Endodermal cell (in vitro differentiated cells): ENCODE data around the gene RBBP7. TPM values are rescaled to one million over a fixed set of nuclear protein-coding genes. Genes with fewer than 3 reads are reported as not detected.

Source experiments
- DNase-seq: peaks from one replicate; pipeline ENCODE4 v3.0.0-alpha.2; 2017
- H3K27ac ChIP-seq: 2 replicates; pipeline ENCODE4 v1.5.1; 2013; ENCODE audit warnings: mild to moderate bottlenecking, low read depth, low read length, moderate library complexity
- H3K27me3 ChIP-seq: 2 replicates; pipeline ENCODE4 v1.6.1; 2013; ENCODE audit warnings: mild to moderate bottlenecking, low read length, moderate library complexity; ENCODE audit not compliant: insufficient read depth, control insufficient read depth, poor library complexity, severe bottlenecking
- H3K36me3 ChIP-seq: 2 replicates; pipeline ENCODE4 v1.7.0; 2013; ENCODE audit warnings: mild to moderate bottlenecking, low read length, moderate library complexity; ENCODE audit not compliant: control insufficient read depth, insufficient read depth
- H3K4me1 ChIP-seq: one replicate; pipeline ENCODE4 v1.7.0; 2013; ENCODE audit warnings: low read length; ENCODE audit not compliant: control insufficient read depth, insufficient read depth
- H3K4me3 ChIP-seq: 2 replicates; pipeline ENCODE4 v1.5.1; 2013; ENCODE audit warnings: mild to moderate bottlenecking, low read length, moderate library complexity
- H3K9ac ChIP-seq: 2 replicates; pipeline ENCODE4 v1.6.1; 2013; ENCODE audit warnings: mild to moderate bottlenecking, low read length, moderate library complexity; ENCODE audit not compliant: poor library complexity, severe bottlenecking; ENCODE audit errors: extremely low read depth
- H3K9me3 ChIP-seq: 2 replicates; pipeline ENCODE4 v1.6.1; 2013; ENCODE audit warnings: mild to moderate bottlenecking, low read length, moderate library complexity; ENCODE audit not compliant: control insufficient read depth
- H3K27ac Mint-ChIP-seq: 2 replicates; pipeline ENCODE4 v1.8.0; 2020; ENCODE audit warnings: mixed read lengths
- H3K27me3 Mint-ChIP-seq: 2 replicates; pipeline ENCODE4 v1.8.0; 2021; ENCODE audit warnings: mild to moderate bottlenecking, mixed read lengths; ENCODE audit not compliant: insufficient read depth
- H3K36me3 Mint-ChIP-seq: 2 replicates; pipeline ENCODE4 v1.8.0; 2020; ENCODE audit warnings: low read depth, mixed read lengths
- H3K4me1 Mint-ChIP-seq: 2 replicates; pipeline ENCODE4 v1.8.0; 2020; ENCODE audit warnings: mixed read lengths
- H3K4me3 Mint-ChIP-seq: 2 replicates; pipeline ENCODE4 v1.8.0; 2020; ENCODE audit warnings: mild to moderate bottlenecking, moderate library complexity, mixed read lengths
- H3K9me3 Mint-ChIP-seq: 2 replicates; pipeline ENCODE4 v1.8.0; 2020; ENCODE audit warnings: mild to moderate bottlenecking, mixed read lengths
- CTCF ChIP-seq: fragments of 200-600 bp; sonication (generic); conservative IDR thresholded peaks from 2 replicates; pipeline ENCODE4 v1.5.0; 2021; ENCODE audit warnings: antibody characterized with exemption, mild to moderate bottlenecking
- WGBS, 2 experiments: methylation state at CpG; one replicate each; pipeline versions ENCODE4 v1.1.5 to v1.1.7; 2013; ENCODE audit warnings: missing lambda C conversion rate in 2 of 2, mixed read lengths in 1 of 2; ENCODE audit not compliant: insufficient coverage in 1 of 2, insufficient read length in 1 of 2; 5-methylcytosine and 5-hydroxymethylcytosine counted together
- total RNA-seq, 2 donors: library from RNA; stranded (reverse); fragmentation: NEBNext Ultra II Directional in 1 of 2; extraction: Animal tissue kit (Norgen Biotek cat#: 25700) in 1 of 2; gene quantifications; 2 replicates in 1 of 2; 3 replicates in 1 of 2; pipeline ENCODE4 v1.2.1, GENCODE V29; 2021

The RBBP7 gene
- total RNA-seq, 2 donors from 2014 or later = 135 to 239 TPM

GRCh38 chrX:16885628-16886027 is 15.5 kb upstream of the RBBP7 start:
- Histone ChIP-seq H3K4me1 (no peaks in the 10 kb centered on the region), H3K27me3 (no peaks in the 10 kb centered on the region), H3K4me3 (no peak overlapping the region), H3K27ac (no peak overlapping the region), H3K9me3 (no peaks in the 10 kb centered on the region), H3K9ac (no peak overlapping the region), H3K36me3 (no peaks in the 10 kb centered on the region)
- no peaks in the 10 kb centered on the region for H3K36me3 Mint-ChIP-seq
- H3K27ac Mint-ChIP-seq = no peak overlapping the region
- H3K4me1 Mint-ChIP-seq = peaks cover 3% of the 10 kb centered on the region
- WGBS, 2 experiments = 100% methylated on average over 1 of the region's 1 CpG; no CpG with 5 or more reads in 1 of the 2 experiments
- TF ChIP-seq CTCF = no peak
- no peak overlapping the region for H3K4me3 Mint-ChIP-seq
- no peak for DNase-seq
- no peaks in the 10 kb centered on the region for H3K9me3 Mint-ChIP-seq
- H3K27me3 Mint-ChIP-seq = peaks cover 18% of the 10 kb centered on the region

GRCh38 chrX:16883487-16883804 is 13.3 kb upstream of the RBBP7 start:
- Histone ChIP-seq H3K4me1 (no peaks in the 10 kb centered on the region), H3K9ac (no peak overlapping the region), H3K27me3 (no peaks in the 10 kb centered on the region), H3K9me3 (no peaks in the 10 kb centered on the region), H3K27ac (no peak overlapping the region), H3K36me3 (no peaks in the 10 kb centered on the region), H3K4me3 (peak overlapping the region; percentile 76)
- Mint-ChIP-seq H3K4me3 (peak overlapping the region; percentile 66), H3K36me3 (no peaks in the 10 kb centered on the region), H3K27me3 (peaks cover 24% of the 10 kb centered on the region), H3K9me3 (no peaks in the 10 kb centered on the region), H3K27ac (no peak overlapping the region), H3K4me1 (peaks cover 3% of the 10 kb centered on the region)
- DNase-seq = no peak
- TF ChIP-seq CTCF = no peak
- 45% methylated on average over 3 of the region's 3 CpGs; no CpG with 5 or more reads in 1 of the 2 experiments for WGBS, 2 experiments

- TF ChIP-seq CTCF = peak; percentile 90
- Mint-ChIP-seq H3K4me3 (peak overlapping the region; percentile 66), H3K9me3 (no peaks in the 10 kb centered on the region), H3K27me3 (peaks cover 22% of the 10 kb centered on the region), H3K27ac (peak overlapping the region; percentile 81), H3K4me1 (peaks cover 3% of the 10 kb centered on the region), H3K36me3 (no peaks in the 10 kb centered on the region)
- Histone ChIP-seq H3K9ac (no peak overlapping the region), H3K27ac (no peak overlapping the region), H3K4me1 (no peaks in the 10 kb centered on the region), H3K36me3 (no peaks in the 10 kb centered on the region), H3K9me3 (no peaks in the 10 kb centered on the region), H3K27me3 (no peaks in the 10 kb centered on the region), H3K4me3 (peak overlapping the region; percentile 76)
- DNase-seq = peak; percentile 92
- WGBS, 2 experiments = 0 to 5% methylated on average over 1 to 27 of the region's 27 CpGs
Measured at GRCh38 chrX:16882702-16883486, 12.7 kb upstream of the RBBP7 start.
